ENCODE measurements around the gene VKORC1.
A peak's percentile ranks its signal among the peaks of the same experiment; 100 is the strongest.
"Not testable (repeated sequence)": the region's sequence is repeated elsewhere in the genome, so short reads cannot be mapped to it uniquely, and the experiment has no call there.

VKORC1 gene

DNA sequence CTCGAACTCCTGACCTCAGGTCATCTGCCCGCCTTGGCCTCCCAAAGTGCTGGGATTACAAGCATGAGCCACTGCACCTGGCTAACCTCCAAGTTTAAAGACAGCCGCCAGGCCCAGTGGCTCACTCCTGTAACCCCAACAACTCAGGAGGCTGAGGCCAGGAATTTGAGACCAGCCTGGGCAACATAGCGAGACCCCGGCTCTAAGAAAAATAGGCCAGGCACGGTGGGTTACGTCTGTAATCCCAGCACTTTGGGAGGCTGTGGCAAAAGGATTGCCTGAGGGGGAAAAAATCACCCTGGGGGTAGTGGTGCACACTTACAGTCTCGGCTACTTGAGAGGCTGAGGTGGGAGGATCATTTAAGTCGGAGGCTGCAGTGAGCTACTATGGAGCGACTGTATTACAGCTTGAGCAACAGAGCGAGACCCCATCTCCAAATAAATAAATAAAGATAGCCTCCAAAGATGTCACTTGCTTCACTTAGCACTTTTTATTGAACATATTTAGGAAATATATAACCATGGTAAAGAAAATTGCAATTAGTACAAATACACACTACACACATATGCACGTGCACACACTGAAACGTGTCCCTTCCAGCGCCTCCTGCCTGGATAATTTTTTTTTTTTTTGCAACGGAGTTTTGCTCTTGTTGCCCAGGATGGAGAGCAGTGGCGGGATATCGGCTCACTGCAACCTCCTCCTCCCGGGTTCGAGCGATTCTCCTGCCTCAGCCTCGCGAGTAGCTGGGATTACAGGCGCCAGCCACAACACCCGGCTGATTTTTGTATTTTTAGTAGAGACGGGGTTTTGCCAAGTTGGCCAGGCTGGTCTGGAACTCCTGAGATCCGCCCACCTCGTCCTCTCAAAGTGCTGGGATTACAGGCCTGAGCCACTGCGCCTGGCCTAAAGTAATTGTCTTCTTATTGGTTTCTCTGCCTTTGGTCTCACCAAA, 12.2 kb upstream of the VKORC1 start:
- DNase-seq = no peak

GRCh38 chr16:31105677-31106213, 11.1 kb upstream of the VKORC1 start:
- peak; percentile 62 for DNase-seq

DNA sequence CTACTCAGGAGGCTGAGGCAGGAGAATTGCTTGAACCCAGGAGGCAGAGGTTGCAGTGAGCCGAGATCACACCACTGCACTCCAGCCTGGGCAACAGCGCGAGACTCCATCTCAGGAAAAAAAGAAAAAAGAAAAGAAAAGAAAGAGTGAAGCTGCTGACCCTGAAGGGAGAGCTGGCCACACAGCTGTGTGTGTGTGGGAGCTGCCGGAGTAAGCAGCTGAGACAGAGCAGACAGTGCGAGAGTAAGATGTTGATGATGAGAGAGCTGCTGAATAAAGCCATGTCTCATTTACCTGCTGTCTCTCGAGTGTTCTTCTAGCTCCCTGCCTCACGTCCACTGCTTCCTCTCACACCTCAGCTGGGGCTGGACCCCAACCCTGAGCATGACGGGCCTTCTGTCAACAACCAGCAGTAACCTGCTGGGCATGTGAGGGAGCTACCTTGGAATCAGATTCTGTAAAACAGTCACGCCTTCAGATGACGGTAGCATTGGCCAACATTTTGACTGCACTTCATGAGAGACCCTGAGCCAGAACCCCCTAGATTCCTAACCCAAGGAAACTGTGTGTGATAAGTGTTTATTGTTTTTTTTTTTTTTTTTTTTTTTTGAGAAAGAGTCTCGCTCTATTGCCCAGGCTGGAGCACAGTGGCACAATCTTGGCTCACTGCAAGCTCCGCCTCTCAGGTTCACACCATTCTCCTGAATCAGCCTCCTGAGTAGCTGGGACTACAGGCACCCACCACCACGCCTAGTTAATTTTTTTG, 6.5 kb upstream of the VKORC1 start:
- not testable (repeated sequence) for DNase-seq

DNA sequence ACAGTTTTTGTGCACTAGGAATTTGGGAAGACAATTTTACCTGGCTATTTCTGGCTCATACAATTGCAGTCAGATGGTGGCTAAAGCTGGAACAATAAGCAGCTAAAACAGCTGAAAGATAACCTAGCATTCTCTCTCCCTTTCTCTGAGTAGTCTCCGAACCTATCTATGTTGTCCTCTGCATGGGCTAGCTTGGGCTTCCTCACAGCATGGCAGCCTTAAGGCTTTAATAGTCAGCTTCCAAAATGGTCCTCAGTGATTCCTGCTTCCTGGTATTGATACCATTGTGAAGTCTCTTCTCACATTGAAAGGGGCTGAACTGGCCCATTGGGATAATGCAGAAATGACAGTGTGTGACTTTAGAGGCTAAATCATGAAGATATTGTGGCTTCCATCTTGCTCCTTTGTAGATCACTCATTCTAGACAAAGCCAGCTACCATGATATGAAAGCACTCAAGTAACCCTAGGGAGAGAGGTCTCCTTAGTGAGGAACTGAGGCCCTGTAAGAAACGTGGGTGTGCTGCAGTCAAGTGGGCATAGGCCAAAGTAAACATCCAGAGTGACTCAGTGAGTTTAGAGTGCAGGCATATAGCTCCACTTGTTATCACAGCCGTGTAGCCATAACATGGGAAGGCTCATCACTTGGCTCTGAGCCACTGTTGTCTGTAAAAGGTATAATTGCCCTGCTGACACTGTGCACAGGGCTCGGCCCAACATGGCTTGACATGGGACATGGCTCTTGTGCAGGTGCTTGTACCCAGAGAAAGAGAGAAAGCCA, 5.5 kb upstream of the VKORC1 start:
- DNase-seq = peak; percentile 78

DNA sequence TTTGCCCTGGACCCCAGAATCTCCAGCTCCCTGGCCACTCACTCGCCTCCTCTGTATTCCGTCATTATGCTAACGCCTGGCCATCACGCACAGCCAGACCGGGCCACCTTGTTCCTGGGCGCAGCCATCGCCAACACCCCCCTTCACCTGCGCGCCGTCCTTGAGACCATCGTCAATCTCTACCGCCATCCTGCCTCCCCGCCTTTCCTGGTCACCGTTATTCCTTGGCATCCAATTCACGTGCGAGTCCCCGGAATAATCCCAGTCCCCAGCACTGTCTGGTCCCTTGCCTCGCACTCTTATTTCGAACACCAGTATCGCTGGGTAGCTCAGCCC, 541 bp downstream of the VKORC1 start:
- DNase-seq = no peak

DNA sequence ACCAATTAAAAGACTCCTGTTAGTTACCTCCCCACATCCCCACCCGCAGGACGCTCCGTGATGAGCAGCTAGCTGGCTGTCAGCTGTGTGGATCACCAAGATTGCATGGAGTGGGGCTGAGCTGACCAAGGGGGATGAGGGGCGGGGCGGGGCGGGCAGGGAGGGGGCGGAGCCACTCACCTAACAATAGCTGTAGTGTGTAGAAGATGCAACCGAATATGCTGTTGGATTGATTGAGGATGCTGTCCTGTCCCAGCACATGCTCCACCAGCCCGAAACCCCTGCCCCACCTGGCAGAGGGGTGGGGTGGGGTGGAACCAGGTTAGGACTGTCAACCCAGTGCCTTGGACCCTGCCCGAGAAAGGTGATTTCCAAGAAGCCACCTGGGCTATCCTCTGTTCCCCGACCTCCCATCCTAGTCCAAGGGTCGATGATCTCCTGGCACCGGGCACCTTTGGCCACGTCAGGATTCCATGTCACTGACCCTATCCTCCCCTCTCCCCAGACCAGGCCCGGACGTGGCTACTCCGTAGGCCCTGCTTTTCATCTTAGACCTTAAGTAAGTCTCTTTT, 1.4 kb downstream of the VKORC1 start:
- peak; percentile 45 for DNase-seq

GRCh38 chr16:31092330-31092729, 2.3 kb downstream of the VKORC1 start:
- no peak for DNase-seq

DNA sequence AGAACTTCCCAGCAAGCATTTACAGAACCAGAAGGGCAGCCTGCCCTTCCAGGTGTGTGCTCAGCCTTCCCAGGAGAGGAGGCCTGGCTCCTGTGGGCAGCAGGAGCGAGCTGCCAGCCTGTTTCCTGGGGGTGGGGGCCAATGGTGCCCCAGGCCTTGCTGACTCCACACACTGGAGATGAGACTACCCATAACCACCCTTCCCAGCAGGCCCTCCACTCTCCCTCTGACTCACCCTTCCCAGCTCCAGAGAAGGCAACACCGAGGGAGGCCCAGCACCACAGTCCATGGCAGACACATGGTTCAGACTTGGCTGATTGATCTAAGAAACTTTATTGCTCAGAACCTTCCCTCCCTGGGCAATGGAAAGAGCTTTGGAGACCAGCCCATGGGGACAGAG, 4.1 kb downstream of the VKORC1 start:
- DNase-seq = peak; percentile 50

DNA sequence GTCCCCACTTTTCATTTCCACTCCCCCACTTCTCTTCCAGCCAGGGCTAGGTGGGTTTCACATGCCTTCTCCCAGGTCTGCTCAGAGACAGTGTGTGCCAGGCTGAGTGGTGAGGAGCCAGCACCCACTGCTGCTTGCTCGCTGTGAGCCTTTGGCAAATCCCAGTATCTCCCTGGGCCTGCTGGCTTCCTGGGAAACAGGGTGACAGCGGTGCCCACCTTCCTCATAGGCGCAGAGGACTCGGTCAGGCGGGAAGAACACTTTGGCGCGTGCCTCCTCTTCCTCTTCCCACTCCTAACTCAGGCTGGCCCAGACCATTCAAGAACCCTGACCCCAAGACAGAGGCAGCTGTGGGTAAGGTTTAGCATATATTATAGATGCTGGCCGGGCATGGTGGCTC, 5.4 kb downstream of the VKORC1 start:
- DNase-seq = no peak

DNA sequence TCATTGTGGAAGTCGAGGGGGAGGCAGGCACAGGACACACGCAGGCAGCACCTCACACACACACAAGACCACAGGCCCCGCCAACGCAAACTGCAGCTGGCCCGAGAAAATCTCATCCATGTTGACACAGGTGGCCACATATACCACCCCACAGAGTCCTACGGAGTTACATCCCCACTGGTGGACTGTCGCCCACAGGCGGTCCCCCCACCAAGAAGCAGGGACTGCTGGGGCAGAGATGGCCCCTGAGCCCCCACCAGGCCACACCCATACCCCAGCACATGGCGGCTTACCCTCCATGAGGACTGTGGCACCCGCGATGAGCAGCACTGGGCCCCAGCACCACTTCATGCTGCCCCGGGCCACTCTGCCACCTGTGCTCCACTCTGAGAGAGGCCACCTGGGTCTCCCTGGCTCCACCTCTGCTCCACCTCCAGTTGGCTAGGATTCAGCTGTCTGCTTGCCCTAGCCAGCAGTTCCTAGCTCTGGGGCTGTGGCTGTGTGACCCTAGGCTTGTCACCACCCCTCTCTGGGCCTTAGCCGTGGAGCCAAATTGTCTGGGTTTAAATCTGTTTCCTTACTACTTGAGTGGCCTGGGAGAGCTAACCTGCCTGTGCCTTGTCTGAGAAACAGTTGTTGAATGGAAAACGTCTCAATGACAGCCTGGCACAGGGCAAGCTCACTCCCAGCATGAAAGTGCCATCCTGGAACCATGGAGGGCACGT, 6.0 kb downstream of the VKORC1 start, which contains the start of gene PRSS53:
TSS of gene PRSS53 (minus strand) at position 485 of the 725 bp plus-strand sequence. CDS start at position 351, 134 bp downstream.
- DNase-seq = no peak

- no peak for DNase-seq
Measured at GRCh38 chr16:31087971-31088370, 6.6 kb downstream of the VKORC1 start.

- DNase-seq = no peak
Measured at GRCh38 chr16:31087481-31087880, 7.1 kb downstream of the VKORC1 start.

GRCh38 chr16:31086629-31086906, 8.0 kb downstream of the VKORC1 start:
- DNase-seq = no peak

DNA sequence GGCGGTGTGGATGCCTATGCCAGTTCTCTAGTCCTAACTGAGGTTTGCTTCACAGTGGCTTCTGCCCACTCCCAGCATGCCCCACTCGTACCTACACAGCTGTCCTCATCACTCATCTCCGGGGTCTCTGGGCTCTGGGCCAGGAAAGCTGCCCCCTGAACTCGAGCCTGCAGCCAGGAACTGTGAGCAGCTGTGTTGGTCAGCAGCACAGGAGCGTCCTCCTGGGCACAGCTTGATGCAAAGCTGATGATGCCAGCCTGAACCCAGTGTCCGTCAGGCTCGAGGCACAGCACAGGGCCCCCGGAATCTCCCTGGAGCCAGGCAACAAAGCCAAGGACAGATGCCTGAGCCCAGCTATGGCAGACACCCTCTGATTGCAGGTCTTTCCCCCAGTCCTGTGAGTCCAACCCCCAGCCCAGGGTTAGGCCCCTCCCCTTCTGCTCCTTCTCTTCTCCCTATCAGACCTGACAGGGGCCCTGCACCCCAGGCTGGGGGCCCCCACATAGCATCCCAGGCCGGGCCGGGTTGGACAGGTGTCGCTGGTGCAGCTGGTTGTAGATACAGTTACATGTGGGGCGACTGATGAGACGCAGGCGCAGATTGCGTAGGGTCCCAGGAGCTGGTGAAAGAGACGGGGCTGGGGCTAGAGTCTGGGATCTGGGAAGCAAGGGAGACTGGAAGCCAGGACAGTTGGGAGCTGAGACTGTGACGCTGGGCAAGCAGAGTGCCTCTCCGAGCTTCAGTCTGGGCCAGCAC, 8.5 kb downstream of the VKORC1 start:
- DNase-seq = no peak

DNA sequence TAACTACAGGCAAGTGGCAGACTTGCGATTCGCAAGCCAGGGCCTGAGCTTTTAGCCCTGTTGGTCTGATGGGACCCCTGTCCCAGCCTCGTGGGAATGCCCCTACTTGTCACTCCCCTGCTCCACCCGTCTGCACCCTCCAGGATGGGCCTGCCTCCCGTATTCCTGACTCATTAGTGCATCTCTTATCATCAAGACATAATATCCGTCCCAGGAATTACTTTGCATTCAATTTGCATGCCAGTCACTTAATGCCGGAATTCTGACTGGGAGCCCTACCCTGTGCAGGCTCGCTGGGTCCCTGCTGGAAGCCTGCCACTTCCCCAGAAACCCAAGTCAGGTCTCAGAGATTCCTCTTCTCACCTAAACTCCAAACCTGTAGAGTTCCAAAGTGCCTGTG, 9.2 kb downstream of the VKORC1 start:
- DNase-seq = no peak

GRCh38 chr16:31084584-31085302, 9.9 kb downstream of the VKORC1 start:
- DNase-seq = no peak

- no peak for DNase-seq
Measured at GRCh38 chr16:31083981-31084380, 10.6 kb downstream of the VKORC1 start.

- DNase-seq = no peak
Measured at GRCh38 chr16:31083556-31083955, 11.0 kb downstream of the VKORC1 start.

DNA sequence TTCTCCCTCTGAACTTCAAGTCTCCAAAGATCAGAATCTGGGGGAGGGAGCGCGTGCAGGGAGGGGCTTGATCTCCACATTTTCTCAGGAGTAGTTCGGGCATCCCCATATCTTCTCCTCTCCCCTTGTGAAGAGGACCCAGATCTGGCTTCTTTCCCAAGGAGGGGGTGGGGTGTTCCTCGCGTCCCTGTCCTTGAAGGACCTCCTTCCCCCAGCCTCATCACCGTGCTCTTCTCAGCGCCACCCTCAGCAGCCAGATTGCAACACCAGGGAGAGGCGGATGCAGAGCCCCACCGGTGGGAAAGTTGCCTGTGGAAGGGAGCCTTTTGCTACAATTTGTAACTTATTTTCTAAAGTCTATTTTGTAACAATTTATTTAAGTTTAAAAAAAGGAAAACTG, 11.5 kb downstream of the VKORC1 start:
- DNase-seq = no peak

GRCh38 chr16:31082368-31083045, 12.1 kb downstream of the VKORC1 start:
- DNase-seq = no peak

All from fibroblast of skin of back (primary cell).